Activated T-cell treated with anti-CD3 and anti-CD28 coated beads for 4 hours (primary cell): ENCODE data around the gene RXRB.
A peak's percentile ranks its signal among the peaks of the same experiment; 100 is the strongest.

Experiments
- DNase-seq: peaks from one replicate; pipeline ENCODE4 v3.0.0-alpha.2; 2020

Gene RXRB

DNA sequence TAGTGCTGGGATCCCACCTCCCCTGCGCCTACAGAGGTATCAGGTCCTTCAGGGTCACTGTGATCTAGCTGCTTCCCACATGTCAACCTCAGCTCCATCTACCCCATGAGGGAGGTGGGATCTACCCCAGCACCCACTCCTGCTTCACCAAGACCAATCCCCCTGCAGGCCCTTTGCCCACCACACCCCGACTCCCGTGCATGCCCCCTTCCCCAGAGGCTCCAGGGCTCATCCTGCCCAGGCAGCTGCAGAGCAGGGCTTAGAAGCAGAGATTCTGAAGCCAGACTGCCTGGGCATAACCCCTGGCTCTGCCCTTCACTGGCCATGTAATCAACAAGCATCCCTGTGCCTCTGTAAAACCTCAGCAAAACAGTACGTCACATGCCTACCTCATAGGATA is 25.7 kb downstream of the RXRB start:
- no peak for DNase-seq

DNA sequence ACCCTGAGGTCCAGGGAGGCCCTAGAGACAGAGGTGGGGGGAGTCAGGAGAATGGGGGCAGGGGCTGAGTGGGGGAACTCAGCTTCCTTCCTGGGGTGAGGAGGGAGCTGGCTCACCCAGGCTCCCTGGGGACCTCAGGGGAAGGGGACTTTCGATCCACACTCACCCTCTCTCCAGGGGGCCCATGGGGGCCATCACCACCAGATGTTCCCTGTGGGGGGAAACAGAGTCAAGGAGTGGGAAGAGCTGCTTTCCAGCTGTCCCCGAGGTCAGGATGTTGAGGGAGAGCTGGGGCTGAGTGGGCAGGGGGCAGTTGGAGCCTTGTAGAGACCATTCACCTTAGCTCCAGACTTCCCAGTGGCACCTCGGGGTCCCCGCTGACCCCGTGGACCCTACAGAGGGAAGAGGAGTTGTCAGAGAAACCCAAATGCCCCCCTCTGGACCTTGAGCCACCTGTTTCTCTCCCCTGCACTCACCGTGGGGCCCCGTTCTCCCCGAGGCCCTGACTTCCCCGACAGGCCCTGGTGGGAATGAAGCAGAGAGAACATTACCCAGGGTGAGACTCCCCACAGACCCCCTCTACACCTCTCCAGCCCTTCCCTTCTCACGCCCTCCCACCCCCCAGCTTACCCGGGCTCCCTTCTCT is 26.8 kb downstream of the RXRB start:
- DNase-seq = no peak

DNA sequence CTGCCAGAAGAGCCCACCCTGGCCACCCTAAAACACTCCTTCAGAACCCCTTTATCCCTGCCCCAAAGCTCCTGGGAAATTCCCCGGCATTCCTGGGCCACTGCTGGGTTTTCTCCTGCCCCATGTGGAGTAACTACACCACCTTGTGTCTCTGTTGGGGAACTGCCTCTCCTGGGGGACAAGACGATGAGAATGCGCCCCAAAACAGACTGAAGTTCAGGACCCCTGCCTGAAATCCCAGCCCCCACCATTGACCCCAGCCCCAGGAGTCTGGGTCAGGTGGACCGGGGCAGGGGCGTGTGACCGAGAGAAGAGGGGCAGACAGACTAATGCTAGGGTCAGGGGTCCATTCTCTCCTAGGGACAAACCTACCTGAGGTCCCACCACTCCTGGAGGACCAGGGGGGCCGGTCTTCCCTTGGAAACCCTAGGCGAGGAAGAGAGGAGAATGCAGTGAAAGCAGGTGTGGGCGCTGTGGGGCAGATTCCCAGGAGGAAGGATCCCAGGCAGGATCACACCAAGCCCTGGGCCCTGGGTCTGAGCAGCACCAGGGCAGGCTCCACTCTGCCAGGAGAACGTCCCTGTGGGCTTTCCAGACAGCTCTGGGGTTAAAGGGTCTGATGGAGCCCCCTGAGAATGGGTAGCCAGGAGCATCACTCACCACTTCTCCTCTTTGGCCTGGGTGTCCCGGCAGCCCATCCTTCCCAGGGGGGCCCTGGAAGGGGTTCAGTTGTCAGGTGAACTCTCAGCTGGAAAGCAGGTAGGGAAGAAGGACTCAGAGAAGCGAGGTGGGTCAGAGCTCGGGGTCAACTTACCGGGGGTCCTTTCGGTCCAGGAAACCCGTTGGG is 27.6 kb downstream of the RXRB start:
- DNase-seq = no peak

DNA sequence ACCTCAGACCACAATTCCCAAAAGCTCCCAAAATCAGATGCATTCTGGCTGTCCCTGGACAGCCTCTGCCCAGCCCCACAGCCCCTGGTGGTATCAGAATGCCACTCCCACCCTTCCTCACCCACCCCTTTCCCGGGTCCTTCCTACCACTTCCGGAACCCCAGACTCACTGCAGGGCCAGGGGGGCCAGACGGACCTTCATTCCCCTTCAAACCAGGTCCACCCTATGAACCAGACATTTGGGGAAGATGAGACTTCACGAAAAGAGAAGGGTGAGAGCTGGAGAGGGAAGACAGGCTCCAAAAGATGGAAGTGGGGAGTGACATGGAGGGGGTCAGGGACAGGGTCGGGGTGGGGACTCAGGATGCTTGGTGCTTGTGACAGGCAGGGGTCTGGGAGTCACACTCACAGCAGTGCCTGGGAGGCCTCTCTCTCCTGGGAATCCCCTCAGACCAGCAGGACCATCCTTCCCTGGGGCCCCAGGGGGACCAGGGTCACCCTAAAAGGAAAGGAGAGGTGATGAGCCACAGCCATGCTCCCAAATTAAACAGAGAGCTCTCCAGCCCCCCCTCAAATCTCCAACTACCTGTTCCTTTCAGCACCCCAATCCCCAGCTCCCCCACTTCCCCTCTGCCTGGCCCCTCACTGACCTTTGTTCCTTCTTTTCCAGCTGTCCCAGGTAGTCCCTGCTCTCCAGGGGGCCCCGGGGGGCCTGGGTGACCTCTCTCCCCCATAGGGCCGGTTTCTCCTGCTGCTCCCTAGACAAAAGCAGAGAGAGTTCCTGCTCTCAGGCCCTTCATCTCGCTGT is 28.4 kb downstream of the RXRB start:
- DNase-seq = no peak

DNA sequence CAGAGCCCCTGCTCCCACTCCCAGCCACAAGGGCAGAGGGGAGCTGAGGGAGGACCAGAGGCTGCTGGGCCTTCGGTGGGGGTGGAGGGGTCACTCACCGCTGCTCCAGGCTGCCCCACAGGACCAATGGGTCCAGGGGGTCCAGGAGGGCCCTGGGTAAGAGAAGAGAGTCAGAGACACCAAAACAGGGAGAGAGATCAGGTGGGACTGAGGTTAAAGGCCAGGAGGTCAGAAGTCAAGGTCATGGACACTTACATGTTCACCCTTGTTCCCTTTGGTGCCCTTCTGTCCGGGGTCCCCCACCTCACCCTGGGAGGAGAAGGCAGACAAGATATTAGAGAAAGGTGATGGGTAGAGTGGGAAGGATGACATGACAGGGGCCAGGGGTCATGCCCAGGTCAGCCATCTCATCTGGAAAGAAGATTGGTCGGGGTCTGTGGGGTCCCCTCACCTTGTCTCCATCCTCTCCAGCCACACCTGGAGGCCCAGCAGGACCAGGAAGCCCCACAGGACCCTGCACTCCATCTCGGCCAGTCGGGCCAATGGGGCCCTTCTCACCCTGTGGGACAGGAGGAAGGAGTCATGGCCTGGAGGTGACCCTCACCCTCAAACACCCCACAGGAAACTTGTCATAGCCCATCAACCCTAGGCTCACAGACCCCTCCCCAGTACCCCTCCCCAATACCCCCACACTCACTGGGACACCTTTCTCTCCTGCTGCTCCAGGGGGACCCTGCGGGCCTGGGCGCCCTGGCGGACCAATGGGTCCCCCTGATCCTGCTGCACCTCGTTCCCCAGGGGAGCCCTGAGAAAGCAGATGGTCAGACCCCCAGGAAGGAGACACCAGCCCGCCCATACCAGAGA is 29.2 kb downstream of the RXRB start:
- no peak for DNase-seq

DNA sequence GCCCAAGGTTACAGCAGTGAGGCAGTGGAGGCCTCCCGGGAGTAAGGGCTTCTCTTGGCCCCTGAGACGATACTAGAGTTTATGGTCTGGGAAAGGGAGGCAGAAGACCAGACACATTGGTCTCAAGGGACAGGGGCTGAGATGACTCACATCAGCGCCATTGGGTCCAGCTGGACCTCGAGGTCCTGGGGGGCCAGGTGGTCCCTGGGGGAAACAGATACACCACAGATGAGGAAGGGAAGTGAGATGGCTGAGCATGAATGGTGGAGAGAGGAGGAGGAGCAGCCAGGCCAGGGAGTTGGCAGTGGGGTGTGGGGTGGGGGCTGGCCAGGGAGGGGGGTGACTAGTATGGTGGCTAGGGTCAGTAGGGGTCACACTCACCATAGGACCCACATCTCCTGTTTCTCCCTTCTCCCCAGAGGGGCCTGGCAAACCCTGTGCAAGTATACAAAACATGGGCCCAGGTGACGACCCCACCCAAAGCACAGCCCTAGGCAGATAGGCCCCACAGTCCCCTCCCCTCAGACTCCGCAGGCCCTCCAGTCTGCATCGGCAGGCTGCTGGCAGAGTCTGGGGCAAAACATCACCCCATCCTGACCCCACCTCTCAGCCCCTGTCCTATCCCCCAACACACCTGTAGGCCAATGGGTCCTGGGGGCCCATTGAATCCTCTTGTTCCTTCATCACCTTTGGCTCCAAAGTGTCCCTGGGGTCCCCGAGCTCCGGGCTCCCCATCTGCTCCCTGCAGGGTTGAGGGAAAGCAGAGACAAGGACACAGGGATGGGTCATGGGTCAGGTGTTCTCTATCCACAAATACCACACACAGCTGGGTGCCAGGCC is 30.1 kb downstream of the RXRB start:
- DNase-seq = no peak

DNA sequence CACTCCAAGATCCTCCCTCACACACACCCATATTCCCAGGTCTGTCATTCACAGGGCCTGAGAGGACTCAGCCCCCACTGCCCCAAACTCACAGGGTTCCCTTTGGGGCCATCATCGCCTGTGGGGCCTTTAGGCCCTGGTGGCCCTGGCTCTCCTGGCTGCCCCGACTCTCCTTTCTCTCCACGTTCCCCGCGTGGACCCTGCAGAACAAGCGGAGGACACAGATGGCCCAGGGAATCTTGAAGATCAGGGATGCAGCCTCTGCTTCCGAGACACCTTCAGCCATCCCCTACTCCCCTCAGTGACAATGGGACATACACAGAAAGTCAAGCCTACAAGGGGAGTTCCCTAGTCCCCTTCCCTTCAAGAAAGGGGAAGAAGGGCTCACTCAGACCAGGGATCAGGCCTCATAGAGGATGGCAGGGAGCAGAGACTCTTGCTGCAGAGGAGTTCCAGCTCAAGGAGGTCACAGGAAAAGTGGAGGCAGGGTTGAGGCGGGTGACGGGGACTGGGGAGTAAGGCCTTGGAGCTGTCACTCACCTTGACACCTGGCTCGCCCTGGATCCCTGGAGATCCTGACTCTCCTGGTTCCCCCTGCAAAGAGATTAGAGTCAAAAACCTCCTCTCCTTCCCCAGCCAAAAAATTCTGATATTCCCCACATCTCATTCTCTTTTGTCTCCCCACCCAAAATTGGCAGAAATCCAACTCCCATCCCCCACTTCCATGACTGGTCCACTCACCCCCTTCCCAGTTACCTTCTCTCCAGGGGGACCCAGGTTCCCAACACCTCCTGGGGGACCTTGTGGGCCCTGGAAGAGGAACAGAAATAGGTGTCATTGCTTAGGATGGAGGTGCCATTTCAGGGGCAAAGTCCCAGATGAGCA is 30.9 kb downstream of the RXRB start:
- DNase-seq = no peak

DNA sequence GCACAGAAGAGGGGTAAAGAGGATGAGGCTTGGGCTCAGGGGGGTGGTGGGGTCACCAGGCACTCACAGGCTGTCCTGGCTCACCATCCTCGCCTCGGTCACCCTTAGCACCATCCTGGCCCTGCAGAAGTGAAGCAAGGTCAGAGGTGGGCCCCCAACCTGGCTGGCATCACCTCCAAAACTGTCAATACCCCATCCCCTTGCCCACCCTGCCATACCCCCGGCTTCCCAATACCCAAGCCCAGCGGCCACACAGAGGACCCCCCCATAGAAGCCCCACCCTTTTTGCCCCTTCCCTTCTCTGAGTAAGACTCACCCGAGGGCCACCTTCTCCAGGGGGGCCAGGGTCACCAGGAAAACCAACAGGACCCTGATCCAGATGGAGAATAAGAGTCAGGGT is 31.8 kb downstream of the RXRB start:
- no peak for DNase-seq

DNA sequence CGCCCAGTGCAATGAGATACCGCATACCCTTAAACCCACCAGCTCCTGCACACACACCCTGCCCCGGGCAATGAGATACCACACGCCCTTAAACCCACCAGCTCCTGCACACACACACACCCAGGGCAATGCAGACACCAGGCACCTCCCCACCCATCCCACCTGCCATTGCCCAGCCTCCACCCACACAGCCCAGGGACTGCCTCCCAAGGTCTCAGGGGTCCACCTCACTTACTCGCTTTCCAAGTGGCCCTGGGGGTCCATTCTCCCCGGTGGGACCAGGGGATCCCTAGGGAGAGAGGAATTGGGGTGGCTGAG is 32.2 kb downstream of the RXRB start:
- no peak for DNase-seq

DNA sequence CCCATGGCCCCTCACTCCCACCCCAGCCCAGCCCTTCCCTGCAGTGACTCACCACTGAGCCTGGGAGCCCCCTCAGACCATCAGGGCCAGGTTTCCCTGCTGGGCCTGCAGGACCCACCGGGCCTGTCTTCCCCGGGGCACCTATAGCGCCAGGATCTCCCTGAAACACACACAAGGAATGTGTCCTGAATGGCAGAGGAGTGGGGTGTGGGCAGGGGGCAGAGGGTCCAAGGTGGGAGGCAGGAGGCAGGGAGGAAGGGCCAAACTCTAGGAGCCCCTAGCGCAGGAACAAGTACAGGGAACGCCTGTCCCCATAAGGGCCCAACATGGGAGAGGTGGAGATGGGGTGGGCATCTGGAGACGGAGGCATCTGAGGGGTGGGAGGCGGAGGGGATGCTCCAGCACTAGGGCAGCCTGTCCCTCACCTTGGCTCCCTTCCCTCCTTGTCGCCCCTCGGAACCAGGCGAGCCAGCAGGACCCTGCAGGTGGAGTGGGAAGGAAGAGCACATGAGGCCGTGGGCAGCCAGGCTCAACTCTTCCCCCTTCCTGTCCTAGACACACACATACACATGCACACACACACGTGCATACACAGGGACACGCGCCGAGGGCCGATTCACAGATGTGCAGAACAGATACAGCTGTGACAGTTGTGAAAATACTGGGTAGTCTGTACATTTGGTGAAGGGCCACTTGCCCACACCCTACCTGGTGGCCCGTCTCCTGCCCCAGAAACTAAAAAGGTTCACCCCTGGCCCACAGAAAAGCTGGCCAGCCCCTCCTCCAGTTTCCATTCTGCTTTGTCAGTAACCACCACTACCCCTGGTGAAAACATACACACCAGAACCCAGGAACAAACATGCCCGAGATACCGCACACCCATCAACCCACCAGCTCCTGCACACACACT is 32.8 kb downstream of the RXRB start:
- no peak for DNase-seq

DNA sequence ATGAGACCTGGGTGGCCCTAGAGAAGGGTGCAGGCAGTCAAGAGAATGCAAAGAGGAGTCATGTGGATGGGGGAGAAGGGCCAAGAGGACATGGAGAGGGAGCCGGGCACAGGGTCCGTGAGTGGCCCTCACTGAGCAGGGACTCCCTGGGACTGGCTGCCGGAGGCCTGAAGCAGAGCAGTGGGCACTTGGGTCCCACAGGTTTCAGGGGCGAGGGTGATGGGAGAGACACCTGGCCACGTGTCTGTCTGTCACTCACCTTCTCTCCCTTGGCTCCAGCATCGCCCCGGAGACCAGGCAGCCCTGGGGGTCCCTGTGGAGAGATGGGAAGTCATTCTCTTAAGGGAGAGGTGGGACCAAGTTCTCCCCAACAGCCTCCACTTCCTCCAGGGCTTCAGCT is 33.7 kb downstream of the RXRB start:
- DNase-seq = no peak

DNA sequence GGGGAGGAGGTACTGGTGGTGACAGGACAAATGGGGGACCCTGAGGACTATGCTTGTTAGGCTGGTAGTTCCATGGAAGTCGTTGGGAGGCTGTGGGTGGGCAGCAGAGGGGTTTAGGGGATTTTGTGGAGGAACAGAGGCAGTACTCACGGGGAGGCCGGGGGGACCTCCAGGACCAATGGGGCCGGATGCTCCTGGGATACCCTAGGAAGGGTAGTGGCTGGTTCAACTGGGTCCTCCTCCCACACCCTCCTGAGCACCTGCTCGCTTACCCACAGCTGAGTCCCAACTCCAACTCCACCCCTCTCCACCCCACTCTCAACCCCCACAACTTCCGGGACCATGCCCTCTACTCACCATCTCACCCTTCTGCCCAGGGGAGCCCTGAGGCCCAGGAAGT is 34.1 kb downstream of the RXRB start:
- DNase-seq = no peak

DNA sequence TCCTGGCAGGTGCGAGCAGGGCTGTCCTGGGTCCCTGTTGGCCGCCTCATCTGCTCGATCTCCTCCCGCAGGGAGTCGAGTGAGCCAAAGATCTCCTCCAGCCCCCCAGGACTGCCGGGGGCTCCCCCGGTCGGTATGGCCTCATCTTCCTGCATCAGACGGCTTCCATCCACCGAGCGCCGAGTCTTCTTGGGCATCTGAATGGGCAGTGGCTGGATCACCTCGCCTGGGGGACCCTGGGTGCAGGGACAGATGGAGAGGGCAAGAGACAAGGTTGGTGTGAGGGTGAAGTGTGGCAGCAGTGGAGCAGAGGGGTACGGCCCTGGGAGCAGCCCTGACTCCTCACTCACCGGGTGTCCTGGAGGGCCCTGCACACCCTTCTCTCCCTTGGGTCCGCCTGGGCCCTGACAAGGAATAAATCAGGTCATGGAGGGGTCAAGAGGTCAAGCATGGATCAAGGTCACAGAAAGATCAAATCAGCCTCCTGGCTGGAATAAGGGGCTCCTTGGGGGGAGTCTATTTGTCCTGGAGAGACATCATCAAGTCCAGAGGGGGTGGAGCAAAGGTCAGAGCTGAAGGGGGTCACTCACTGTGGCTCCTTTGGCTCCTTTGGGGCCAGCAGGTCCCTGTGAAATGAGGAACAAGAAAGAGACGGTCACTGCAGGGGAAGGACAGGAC is 34.7 kb downstream of the RXRB start:
- DNase-seq = no peak

DNA sequence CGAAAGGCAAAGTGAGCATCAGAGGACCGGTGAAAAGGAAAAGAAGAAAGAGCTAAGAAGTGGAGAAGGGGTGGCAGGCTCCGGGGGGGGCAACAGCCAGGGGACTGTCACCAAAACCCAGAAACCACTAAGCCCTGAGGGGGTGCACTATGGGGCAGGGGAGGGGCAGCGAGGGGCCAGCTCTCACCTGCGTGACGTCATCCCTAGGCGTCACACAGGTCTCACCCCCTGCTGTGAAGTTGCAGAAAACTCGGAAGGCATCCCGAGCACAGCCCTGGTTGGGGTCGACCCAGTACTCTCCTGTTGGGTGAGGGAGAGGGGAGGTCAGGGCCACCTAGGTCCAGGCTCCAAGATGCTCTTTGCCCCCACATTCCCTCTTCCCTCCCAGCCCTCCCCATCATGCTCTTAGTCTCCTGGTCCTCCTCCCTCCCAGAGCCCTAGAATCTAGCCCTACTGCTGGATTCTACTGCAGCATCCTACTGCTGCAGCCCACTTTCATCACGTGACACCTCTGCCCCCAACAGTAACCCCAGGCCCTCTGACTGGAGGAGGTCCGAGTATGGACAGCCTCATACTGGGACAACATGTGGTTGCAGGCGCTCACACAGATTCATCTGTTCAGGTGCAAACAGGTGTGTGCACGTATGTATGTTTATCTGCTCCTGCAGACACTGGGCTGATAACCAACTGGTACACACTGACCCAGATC is 35.6 kb downstream of the RXRB start:
- DNase-seq = no peak

DNA sequence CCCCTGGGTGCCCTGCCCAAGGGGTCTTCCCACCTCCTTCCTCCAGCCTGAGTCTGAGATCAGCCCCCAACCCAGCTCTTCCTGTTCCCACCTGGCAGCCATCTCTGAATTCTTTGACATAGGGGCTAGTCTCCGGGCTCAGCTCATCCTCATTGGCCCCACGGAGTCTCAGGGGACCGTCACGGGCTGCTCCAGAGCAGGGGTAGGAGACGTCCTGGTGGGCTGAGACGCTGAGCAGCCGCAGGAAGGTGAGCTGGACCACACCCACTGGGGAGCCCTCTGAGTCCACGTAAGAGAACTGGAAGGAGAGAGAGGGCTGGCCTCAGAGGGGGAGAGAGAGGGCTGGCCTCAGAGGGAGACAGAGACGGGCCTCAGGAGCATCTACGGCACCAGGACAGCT is 36.3 kb downstream of the RXRB start:
- DNase-seq = no peak

DNA sequence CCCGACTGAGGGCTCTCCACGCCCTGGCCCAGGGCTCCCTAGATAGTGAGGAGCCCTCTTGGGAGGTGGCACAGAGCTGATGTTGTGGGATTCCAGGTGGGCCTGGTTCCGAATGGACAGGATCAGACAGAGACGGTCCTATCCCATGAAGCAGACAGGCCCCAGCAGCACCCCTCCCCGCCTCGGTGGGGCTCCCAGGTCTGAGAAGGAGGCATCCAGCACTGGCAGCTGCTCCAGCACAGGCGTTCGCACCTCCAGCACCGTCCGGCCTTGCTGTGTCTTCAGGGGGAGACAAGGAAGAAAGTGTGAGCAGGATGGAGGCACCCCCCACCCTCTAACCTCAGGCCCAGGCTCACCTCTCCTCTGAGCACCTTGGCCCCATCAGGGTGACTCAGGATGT is 36.9 kb downstream of the RXRB start:
- DNase-seq = no peak

DNA sequence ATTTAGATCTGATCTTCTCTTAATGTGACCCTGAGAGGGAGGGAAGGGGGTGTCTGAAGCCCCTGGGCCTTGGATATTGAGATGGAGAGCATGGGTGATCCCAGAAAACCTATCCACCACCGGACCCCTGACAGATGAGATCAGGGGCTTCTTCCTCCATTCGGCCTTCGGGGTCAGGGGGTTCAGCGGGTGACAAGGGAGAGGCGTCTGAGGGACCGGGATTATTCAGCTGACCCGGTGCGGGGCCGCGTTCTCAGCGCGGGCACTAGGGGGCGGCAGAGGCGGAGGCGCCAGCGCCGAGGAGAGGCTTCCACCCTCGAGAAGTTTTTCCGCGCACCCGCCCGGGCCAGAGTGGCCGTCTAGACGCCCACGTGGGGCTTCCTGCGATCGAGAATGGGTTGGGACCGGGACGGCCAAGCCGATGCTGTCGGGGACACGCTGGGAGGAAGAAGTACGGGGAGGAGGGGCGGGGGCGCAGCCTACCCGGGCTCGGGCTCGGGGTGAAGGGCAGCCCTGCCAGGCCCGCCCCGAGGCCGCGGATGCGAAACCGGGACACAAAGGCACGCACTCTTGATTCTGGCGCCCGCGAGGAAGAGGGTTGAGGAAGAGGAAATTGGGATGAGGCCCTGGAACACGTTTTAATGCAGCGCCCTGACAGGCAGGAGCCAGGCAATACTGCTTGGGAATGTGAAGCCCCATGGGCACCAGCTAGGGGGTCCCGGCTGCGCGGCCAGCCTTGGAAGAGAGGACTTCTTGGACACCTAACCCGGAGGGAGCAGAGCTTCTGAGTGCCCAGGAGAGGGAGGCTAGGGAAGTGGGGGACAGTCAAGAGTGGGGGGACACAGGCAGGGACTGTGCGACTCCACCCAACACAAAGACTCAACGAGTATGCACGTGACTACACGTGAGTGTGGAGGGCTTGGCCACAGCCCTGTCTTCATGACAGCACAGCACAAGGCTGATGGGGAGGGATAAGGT is 38.8 kb downstream of the RXRB start:
- peak; percentile 77 for DNase-seq
